NCI-H82 (cell line): Measurements from ENCODE around the gene DOK6.
"Not testable (repeated sequence)": the region's sequence is repeated elsewhere in the genome, so short reads cannot be mapped to it uniquely, and the experiment has no call there.

Experiments used
- DNase-seq: peaks from one replicate; lab custom pipeline; 2025; lab: John Stamatoyannopoulos, UW

The DOK6 gene

DNA sequence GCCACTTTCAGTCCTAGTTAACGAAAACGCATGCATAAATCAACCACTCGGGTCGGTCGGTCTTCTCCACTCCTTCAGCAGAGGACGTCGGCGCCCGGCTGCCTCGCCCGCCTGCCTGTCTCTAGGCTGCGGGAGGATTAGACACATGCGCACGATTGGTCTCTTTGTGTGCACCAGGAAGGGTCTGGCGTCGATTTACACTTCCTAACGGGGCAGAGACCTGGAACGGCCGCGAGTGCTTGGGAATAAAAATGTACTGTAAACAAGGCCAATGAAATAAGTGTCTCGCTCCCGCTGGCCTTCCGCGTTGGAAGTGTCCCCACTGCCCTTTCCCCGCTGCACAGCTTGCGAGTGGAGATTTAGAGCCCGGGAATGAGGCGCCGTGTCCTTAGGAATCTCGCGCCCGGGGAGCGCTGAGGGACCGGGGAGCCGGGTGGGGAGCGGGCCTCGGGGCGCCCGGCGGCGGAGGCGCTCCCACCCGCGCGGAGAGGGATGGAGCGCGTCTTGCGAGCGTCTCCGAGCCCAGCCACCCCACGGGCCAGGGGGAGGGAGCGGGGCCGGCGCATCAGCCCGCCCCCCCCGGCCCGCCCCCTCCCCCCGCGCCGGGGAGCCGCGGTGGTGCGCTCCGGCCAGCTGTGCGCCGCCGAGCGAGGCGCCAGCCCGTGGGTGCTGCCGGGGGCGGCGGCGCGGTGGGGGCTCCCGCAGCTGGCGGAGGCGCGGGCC, at the start of gene DOK6:
Gene DOK6, plus strand, starts transcription at position 636 of the 723 bp plus-strand sequence.
- DNase-seq: peak; percentile 96

DNA sequence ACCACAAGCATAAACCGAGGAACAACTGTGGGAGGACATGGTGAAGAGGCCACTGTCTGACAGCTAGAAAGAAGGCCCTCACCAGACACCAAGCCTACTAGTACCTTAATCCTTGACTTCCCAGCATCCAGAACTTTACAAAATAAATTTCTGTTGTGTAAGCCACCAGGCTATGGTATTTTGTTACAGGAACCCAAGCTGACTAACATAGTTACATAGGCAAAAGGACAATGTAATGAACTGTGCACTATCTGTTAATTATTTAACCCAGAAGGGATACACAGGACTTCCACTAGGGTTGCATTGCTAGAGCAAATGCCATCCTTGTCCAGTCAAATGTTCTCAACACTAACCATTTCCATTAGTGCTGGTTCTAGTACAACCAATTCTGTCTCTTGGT, 47.7 kb upstream of the DOK6 start:
- DNase-seq: no peak

- DNase-seq: no peak
Measured at GRCh38 chr18:69357590-69357989, 43.1 kb upstream of the DOK6 start.

GRCh38 chr18:69358212-69358895, 42.3 kb upstream of the DOK6 start:
- DNase-seq: no peak

DNA sequence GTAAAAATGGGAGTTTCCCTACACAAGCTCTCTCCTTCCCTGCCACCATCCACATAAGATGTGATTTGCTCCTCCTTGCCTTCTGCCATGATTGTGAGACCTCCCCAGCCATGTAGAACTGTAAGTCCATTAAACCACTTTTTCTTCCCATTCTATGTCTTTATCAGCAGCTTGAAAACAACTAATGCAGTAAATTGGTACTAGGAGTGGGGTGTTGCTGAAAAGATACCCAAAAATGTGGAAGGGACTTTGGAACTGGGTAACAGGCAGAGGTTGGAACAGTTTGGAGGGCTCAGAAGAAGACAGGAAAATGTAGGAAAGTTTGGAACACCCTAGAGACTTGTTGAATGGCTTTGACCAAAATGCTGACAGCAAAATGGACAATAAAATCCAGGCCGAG, 40.9 kb upstream of the DOK6 start:
- DNase-seq: not testable (repeated sequence)

GRCh38 chr18:69364930-69365329, 35.8 kb upstream of the DOK6 start:
- DNase-seq: no peak

GRCh38 chr18:69365658-69366057, 35.0 kb upstream of the DOK6 start:
- DNase-seq: no peak

DNA sequence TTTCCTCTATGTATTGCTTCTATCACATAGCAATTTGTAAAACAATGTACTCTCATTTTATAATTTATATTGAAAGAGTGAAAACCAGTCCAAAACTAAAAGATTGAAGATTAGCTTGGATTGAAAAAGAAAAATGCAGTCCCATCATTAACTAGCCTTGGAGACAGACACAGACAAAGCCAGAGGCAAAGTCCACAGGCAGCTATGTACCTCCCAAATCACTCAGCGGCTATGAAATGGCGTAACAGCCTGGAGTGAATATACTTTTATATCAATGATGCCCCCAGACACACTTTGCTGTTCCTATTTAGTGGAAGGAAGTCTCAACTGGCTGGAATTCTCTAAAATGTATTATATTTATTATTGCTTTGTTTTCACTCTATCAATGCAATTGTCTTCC, 33.6 kb upstream of the DOK6 start:
- DNase-seq: no peak

DNA sequence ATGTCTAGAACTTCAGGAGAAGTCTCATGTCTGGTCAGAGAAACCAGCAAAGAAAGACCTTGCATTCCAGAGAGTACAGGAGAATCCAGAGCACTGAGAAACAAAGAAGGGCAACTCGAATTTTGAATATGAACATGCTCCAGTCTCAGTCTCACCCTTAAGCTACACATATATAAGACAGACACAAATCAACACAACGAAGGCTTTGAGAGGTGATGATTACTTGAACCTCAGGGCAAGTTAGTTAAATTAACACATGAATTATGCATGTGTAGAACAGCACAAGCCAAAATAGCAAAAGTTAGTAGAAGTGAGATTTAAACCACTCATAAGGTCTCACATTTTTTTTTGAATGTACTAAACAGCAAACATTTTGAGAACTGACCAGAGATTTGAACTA, 29.0 kb upstream of the DOK6 start:
- no peak for DNase-seq

- DNase-seq: no peak
Measured at GRCh38 chr18:69380324-69380723, 20.4 kb upstream of the DOK6 start.

GRCh38 chr18:69383186-69383585, 17.5 kb upstream of the DOK6 start:
- DNase-seq: no peak

- DNase-seq: peak; percentile 28
Measured at GRCh38 chr18:69387186-69387585, 13.5 kb upstream of the DOK6 start.

GRCh38 chr18:69388222-69388621, 12.5 kb upstream of the DOK6 start:
- no peak for DNase-seq

- peak; percentile 36 for DNase-seq
Measured at GRCh38 chr18:69397096-69397495, 3.6 kb upstream of the DOK6 start.

GRCh38 chr18:69399253-69399652, 1.4 kb upstream of the DOK6 start:
- DNase-seq: peak; percentile 43

DNA sequence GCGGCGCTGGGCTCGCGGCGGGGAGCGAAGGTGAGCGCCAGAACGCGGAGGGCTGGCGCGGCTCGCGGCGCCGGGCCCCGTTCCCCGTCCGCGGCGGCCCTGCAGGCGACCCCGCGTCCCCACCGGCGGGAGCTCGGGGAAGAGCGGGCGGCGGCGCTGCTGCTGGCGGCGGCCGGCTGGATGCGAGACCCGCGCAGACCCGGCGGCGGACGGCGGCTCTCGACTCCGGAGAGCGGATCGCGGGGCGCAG, 213 bp downstream of the DOK6 start:
- no peak for DNase-seq

DNA sequence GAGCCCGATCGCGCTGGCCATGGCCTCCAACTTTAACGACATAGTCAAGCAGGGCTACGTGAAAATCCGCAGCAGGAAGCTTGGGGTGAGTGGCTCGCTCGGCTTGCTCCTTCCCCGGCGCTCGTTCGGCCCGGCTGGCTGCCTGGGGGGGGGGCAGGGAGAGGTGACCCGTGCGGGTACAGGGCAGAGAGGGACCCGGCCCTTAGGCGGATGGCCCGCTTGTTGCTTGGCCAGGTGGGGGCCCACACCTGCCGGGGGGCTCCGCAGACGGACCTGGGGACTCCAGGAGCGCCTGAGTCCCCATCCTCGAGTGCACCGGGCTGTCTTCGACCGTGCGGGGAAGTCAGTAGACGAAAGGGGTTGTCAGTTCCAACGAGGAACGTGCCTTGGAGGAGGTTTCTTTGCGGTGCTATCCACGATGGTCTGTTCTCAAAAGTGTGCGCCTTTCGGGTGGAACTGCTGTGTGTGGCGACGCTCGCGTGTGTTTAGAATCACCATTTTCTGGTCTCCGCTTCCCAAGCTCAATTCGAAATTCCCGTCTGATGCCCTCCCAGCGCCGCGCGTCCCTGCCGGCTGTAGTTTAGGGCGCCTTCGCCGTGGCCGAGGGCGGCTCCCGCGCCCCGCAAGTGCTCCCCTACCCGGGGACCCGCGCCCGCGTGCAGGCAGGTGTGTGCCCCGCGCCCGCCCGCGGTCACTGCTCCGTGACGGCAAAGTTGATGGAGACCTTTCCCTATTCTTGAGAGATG, 711 bp downstream of the DOK6 start:
- DNase-seq: peak; percentile 62

- DNase-seq: peak; percentile 50
Measured at GRCh38 chr18:69401972-69402532, 1.4 kb downstream of the DOK6 start.

- DNase-seq: peak; percentile 60
Measured at GRCh38 chr18:69402533-69402989, 1.9 kb downstream of the DOK6 start.

- no peak for DNase-seq
Measured at GRCh38 chr18:69408522-69408921, 7.8 kb downstream of the DOK6 start.

DNA sequence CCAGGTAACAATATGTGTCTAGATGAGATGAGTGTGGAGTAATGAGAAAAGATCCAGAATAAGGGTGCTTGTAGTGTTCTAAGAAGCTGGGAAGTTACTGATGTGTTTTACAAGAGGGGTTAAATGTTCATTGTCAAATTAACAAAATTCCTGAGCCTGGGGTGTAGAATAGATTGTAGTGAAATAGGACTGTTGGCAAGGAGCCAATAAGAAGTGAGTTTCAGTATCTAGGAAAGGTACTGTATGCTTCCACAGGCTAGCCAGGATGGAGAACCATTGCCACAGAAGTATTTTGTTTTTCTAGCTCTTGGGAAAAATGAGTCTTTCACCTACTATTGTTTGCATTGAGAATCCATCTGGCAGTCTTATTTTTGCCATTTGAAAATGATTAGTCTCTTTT, 10.5 kb downstream of the DOK6 start:
- no peak for DNase-seq

DNA sequence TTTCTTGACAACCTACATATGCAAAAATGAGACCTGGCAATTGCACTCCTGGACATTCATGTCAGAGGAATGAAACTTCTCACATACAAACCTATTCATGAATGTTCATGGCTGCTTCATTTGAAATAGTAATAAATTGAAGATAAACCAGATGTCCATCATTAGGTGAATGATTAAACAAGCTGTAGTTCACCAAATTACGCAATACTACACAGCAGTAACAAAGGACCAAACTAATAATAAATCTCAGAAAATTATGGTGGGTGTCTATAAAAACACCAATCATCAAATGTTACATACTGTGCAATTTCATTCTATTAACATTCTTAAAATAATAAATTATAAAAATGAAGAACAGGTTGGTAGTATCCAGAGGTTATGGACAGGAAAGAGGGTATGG, 13.5 kb downstream of the DOK6 start:
- no peak for DNase-seq

GRCh38 chr18:69432847-69433246, 32.2 kb downstream of the DOK6 start:
- no peak for DNase-seq
